Stimulated activated CD4-positive, alpha-beta T cell treated with anti-CD3 and anti-CD28 coated beads, Interleukin-1b, Interleukin-23, amount 100 ng/mL, for 48 hours (primary cell): ENCODE data around the gene SFRP4.

ENCODE experiments used
- DNase-seq: peaks from one replicate; pipeline ENCODE4 v3.0.0-alpha.2; 2020

Gene SFRP4

DNA sequence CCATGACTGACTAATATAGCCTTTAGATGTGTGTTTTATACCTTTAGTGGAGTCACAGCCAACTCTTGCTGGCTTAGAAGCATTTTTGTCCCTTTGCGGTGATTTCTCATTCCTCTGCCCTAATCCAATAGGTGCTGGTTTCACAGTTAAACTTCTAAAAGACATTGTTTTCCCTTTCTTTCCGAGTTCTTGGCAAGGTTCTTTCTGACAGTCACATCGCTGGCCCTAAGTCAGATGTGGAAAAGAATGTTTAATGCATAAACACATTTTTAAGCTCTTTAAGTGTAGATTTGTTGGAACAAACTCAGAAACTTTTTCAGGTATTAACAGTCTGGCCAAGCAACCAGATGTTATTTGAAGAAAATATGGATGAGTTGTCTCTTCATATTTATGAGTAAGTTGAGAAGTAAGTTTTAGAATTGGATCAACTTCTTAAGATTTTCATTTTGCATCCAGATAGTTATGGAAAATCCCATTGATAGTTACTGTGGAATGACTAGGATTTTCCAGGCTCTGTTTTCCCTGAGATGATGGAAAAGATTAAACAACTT is 7.9 kb upstream of the SFRP4 start:
- DNase-seq: no peak

DNA sequence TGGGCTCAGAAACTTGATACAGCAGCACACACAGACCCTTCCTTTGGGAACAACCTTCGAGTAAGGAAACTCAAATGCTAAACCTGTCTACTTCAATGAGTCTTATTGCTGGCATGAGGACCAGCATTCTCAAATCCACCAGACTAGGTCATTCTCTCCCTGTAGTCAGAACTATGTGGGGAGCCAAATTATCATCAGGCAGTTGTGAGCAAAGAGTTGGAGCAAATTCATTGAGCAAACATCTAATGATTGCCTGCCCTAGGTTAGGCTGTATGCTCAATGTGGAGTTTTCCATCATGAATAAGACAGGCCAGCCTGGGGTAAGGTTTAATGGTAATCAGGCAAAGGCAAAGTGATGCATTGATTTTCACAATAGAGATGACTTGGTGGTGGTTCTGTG is 7.4 kb upstream of the SFRP4 start:
- DNase-seq: no peak

DNA sequence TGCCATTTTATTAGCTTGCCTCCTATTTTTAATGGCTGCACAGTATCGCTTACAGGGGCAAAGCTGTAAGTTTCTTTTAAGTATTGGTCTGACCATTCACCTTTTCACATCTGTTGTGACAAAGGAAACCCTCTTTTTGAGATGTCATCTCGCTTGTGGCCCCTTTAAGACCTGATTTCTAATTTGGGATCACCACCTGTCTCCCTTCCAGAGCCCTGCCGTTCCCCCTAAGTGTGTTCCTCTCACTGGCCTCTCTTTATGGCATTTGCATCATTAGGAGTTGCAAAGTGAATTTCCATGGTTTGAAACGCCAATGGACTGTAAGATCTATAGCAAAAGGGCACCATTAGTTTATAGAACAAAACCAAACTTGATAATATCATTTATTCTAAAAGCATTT is 5.3 kb upstream of the SFRP4 start:
- DNase-seq: no peak

DNA sequence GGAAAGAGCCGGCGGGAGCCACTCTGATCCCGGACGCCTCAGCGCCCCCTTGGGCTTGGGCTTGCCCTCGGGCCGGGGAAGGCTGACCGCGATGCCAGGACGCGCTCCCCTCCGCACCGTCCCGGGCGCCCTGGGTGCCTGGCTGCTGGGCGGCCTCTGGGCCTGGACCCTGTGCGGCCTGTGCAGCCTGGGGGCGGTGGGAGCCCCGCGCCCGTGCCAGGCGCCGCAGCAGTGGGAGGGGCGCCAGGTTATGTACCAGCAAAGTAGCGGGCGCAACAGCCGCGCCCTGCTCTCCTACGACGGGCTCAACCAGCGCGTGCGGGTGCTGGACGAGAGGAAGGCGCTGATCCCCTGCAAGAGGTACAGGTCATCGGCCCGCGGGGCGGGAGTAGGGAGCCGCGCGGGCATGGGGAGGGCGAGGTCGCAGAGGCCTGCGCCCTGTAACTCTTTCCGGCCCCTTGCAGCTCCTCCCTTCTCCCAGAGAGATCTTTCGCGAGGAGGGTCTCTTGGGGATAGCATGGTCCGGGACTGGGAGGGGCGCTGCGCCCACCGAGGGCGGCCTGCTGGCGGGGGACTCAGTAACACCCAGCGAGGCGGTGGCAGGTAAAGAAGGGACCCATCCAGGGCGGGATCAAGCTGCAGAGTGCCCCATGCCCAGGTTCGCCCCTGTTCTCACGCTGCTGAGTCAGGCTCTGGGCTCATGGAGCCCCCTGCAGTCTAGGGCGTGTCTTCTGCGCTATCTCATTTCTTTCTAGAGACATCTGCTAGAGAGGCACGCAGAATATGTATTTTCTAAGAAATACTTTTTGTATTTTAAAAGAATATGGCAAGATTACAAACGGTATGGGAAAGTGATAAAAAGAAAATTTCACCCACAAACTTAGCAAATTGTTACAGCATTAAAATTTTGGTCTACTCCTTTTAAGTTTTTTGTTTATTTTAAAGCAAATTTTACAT is 4.5 kb upstream of the SFRP4 start:
- no peak for DNase-seq

DNA sequence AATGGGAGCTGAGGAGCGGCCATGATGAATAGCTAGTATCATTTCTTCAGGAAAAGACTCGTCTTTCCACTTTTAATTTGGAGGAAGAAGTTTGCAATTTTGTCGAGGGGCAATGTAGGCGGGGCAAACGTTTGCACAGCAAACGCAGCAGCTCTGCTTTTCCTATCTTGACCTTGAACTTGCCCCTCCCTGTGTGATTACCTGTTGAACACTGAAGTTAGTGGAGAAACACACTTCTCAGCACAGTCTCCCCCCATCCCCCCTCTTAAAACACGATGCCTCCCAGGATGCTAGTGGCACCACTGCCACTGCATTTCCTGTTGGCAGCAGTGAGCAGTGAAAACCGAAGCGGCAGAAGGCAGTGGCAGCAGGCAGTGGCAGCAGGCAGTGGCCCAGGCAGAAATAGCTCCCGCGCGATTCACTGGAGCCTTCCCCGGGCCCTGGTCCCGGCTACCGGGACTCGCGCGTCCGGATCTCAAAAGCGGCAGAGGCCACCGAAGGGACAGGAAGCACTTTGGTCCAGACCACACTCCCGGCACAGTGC is 3.8 kb upstream of the SFRP4 start, which contains the start of gene EPDR1:
Gene EPDR1, plus strand, starts transcription at position 336 of the 544 bp plus-strand sequence. CDS start 300 bp downstream, outside the sequence.
- peak; percentile 52 for DNase-seq

DNA sequence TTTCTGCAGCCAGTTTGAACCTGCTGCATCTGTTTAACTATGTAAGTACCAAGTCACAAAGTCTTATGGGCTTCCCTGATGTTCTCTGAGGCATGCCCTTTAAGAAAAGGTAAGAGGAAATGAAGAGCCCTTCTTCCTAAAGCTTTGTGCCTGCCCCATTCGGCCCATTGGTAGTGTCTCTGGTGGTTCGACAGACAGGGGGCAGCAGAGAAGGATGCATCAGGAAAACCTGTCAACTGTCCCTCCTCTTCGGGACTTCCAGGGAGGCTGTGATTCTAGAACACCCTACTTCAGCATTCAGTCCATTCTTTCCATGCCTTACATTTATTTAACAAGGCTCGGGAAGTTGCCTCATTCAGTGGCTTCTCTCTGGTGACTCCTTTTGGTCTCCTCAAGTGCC is 1.9 kb upstream of the SFRP4 start:
- no peak for DNase-seq

DNA sequence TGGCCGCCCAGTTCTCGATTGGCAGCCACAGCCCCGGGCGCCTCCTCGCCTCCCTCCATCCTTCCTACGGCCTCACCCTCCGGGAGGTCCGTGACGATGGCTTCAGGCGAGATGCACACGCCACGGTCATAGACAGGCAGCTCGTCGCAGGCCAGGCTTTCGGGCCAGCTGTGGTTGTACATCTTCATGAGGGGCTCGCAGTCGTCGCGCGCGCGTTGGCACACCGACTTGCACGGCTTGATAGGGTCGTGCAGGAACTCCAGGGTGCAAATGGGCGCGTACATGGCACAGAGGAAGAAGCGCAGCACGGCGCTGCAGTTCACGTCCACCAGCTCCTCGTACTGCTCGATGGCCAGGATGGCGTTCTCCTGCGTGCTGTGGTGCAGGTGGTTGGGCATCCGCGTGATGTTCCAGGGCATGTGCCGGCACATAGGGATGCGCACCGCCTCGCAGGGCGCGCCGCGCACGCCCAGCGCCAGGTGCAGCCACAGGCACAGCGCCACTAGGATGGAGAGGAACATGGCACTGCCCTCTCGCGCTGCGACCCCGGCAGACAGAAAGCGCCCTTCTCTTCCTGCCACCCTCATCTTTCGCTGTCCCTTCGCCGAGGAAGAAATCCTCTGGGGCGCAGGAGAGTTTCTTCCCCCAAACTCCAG is 472 bp downstream of the SFRP4 start:
- no peak for DNase-seq

DNA sequence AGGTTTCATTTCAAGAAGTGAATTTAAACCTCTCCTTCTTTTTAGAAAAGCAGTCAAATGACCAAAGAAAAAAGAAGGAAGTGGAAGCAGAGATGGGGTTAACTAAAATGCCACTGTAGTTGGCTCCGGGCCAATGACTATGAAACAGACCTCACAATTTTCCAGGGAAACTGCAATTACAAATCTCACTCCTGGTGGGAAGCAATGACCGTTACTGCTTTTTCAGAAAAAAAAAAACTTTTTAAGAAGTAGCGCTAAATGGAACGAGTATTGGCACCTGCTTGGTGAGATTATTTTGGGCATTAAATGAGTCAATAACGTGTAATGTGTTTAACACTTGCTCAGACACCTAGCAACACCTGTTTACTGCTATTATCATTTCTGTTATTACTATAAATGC is 1.2 kb downstream of the SFRP4 start:
- DNase-seq: no peak

DNA sequence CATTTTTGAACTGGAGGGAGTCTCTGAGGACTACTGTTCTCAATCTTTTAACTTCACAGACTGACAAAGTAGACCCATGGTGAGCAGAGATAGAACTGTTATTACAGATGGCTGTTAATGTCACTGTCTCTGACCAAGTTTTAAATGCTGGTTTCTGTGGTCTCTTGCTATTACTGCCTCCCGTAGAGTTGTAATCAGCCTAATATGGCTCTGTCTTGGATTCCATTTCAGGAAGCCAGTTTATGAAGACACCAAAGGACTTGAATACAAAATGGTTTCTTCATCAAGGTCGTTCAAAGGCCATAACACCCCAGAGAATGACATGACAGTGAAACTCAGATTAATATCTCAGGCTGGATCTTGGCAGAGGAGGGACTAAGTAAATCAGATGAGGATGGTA is 3.9 kb downstream of the SFRP4 start:
- DNase-seq: no peak

DNA sequence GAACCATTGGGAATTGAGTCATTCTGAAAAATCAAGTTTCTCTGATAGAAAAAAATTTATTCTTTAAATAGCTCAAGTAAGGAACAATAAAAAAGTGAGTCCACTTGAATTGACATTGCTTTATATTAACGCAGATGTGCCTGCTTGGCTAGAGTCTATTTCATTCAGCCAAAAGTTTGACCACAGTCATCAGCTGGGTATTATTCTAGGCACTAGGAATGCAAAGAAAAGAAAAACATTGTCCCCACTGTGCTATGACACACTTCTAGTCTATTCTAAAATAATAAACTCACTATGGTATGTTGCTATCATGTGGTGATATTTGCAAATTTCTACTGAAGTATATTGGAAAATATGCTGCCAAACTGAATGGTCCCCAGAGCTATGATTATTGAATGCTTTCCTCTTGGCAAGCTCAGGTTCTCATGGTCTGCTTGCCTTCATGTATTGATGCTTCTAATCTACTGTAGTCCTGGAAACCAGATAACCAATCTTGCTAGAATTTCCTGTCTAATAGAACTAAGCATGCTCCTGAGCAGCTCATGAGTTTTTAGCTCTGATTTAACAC is 8.3 kb downstream of the SFRP4 start:
- DNase-seq: no peak

DNA sequence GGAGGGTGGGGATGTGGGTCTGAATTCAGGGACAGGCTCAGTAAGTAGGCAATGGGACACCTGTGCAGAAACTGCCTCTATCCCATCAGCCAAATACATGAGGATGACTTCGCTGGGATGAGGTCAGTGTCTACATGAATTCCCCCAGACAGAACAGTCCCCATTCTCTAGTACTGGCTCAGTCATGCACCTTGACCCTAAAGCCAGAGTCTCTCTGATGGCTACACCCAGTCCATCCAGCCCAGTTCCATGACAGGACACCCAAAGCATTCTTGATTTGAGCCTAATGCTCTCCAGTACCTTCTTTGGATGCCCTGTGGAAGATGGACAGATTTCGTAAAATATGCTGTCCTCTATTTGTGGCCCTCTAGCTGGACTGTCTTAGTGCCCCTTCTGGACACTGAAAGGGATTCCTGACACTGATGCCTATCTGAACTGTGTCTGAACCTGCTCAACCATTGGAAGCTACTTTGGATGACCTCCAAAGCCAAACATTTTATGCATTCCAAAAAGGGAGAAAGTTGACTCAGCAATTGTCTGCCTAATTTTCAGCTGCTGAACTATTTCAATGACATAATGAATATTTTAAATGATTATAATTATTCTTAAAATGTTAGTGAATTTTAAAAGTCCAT is 14.6 kb downstream of the SFRP4 start:
- no peak for DNase-seq

DNA sequence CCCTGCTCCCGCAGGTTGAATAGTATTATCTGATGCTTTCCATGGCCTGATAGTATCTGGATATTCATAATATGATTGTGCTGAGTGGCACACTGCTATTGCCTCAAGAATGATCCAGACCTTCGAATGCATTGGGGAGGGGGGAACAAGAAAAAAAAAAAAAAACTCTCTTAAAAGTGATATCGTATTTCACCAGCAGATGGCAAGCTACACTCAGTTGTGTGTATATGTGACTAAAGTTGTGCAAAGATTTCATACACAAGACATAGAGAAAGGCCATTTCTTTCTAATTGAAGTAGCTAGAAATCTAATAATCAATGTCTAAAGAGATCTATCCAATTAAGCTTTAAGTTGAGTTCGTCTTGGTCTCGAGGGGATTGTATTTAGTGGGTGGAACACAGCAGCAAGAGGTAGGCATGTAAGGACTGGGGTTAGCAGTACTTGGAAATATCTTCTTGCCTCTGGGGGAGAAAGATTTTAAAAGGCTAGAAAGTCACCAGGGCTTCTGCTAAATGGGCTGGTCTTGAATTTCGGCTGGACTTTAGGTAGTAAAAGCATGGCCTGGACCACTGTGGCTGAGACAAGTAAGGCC is 15.3 kb downstream of the SFRP4 start:
- no peak for DNase-seq

DNA sequence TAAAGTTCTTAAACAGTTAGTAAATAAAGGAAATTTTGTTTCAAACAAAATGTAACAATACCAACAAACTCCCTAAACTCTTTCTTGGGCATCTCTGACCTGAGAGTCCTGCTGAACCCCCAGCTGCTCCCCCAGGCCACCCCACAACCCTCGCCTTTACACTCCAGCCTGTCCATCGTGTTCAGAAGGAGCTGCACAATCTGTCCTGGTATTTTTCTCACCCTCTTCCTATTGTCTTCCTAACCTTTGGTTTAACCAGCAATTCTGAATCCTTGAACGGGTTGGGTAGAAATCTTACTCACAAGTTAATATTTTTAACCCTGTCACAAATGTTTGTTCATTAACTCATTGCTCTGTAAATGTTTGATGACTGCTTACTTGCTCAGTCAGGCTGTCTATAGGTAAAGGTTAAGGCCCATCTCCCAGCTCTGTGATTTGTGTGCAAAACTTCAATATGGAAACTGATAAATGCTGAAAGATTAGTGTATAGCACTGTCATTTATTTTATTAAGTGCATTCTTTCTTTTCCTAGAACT is 16.8 kb downstream of the SFRP4 start:
- no peak for DNase-seq

DNA sequence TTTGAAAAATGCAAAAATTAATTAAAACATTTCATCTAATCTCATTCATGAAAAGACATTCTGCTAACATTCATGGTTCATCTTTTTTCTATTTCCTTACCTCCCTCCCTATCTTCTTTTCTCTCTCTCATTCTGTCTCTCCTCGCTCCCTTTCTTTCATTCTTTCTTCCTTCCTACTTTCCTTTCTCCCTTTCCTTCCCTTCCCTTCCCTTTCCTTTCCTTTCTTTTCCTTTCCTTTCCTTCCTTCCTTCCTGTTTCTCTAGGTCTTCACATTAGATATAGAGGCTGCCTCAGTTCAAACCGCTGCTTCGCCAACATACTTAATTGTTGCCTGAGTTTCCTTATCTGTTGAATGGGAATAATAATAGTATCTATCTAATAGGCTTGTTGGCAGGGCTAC is 21.9 kb downstream of the SFRP4 start:
- DNase-seq: no peak

DNA sequence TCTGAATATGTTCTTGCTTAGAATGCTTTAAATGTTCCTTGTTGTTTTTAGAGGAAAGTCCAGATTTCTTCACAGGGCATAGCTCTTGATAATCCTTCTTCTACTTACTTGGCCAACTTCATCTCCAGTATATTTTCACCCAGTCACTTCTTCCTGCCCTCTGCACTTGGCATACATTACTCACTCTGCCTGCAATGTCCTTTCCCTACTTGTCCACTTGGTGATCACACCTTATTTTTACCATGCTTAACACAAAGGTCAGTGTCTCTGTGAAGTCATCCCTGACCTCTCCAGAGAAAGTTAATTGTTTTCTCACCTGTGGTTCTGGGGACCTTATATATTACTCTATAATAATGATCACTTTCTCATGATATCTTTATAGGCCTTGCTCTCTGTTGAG is 23.3 kb downstream of the SFRP4 start:
- no peak for DNase-seq

DNA sequence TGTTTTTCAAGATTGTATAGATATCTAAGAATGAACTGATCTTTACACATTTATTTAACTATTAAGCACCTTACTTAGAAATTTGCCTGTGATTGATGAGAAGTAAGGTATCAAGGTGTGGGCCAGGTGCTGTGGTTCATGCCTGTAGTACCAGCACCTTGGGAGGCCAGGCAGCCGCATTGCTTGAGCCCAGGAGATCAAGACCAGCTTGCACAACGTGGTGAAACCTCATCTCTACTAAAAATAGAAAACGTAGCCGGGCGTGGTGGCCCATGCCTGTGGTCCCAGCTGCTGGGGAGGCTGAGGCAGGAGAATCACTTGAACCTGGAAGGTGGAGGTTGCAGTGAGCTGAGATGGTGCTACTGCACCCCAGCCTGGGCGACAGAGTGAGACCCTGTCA is 34.5 kb downstream of the SFRP4 start:
- no peak for DNase-seq
